Heart right ventricle (tissue), 16 donors: Measurements from ENCODE around the gene CLRN1. TPM values are rescaled to one million over a fixed set of nuclear protein-coding genes. Genes with fewer than 3 reads are reported as not detected.

Experiments
- ATAC-seq, 8 donors: fragments of 200-7000 bp; cut with Tn5 transposase; one replicate each; pipeline ENCODE4 v1.9.1; 2020; ENCODE audit warnings: mild to moderate bottlenecking in 8 of 8, moderate library complexity in 8 of 8, moderate number of reproducible peaks in 1 of 8
- DNase-seq, 2 donors: peaks; one replicate each; pipeline ENCODE4 v3.0.0-alpha.2; 2020
- H3K27ac ChIP-seq, 10 donors: fragments of 200-600 bp; sonication (generic) in 2 of 10; one replicate each; pipeline versions ENCODE4 v1.5.0 to v1.8.0; 2020 to 2022; ENCODE audit warnings: mild to moderate bottlenecking in 3 of 10
- H3K27me3 ChIP-seq, 7 donors: fragments of 200-600 bp; one replicate each; pipeline ENCODE4 v1.8.0; 2021 to 2022; ENCODE audit warnings: mild to moderate bottlenecking in 2 of 7
- H3K36me3 ChIP-seq, 9 donors: fragments of 200-600 bp; sonication (generic) in 1 of 9; one replicate each; pipeline versions ENCODE4 v1.5.0 to v1.8.0; 2020 to 2022; ENCODE audit warnings: mild to moderate bottlenecking in 2 of 9
- H3K4me1 ChIP-seq, 9 donors: fragments of 200-600 bp; sonication (generic) in 1 of 9; one replicate each; pipeline versions ENCODE4 v1.5.0 to v1.8.0; 2020 to 2022; ENCODE audit warnings: mild to moderate bottlenecking in 4 of 9
- H3K4me3 ChIP-seq, 10 donors: fragments of 200-600 bp; sonication (generic) in 2 of 10; one replicate each; pipeline versions ENCODE4 v1.5.0 to v1.8.0; 2020 to 2022; ENCODE audit warnings: mild to moderate bottlenecking in 7 of 10, moderate library complexity in 2 of 10
- H3K9me3 ChIP-seq, 11 donors: fragments of 200-600 bp in 10 of 11; sonication (generic) in 2 of 11; one replicate each; pipeline versions ENCODE4 v1.5.0 to v1.8.0; 2013 to 2022; ENCODE audit warnings: mild to moderate bottlenecking in 2 of 11, control low read depth in 1 of 11, moderate library complexity in 1 of 11
- CTCF ChIP-seq, 9 donors: fragments of 200-600 bp; sonication (generic) in 2 of 9; IDR thresholded peaks; one replicate each; pipeline versions ENCODE4 v1.5.0 to v1.8.0; 2021 to 2022; ENCODE audit warnings: antibody characterized with exemption in 9 of 9, mild to moderate bottlenecking in 5 of 9, moderate library complexity in 1 of 9
- WGBS, 2 donors: extraction: QIAGEN DNeasy Blood & Tissue Kit; methylation state at CpG; one replicate each; pipeline ENCODE4 v1.1.7; 2013; ENCODE audit warnings: inconsistent platforms in 1 of 2; 5-methylcytosine and 5-hydroxymethylcytosine counted together
- intact Hi-C, 10 donors: fragments of 100-400 bp; cut with DNase I; formaldehyde crosslinking; loops; one replicate each; pipeline versions ENCODE4 v1.11.1 to v1.14.2; 2022
- polyA plus RNA-seq, 2 donors: library from polyadenylated mRNA; stranded (reverse); fragments of 200-250 nt; gene quantifications; one replicate each; pipeline ENCODE4 v1.2.3, GENCODE V29; 2013
- total RNA-seq, 10 donors: library from RNA; stranded (reverse); fragmentation: NEBNext Ultra II Directional in 3 of 10; extraction: Animal tissue kit (Norgen Biotek cat#: 25700) in 3 of 10; gene quantifications; one replicate each; pipeline versions ENCODE4 v1.2.1 to v1.2.4, GENCODE V29; 2021 to 2023
- donor health status: Arrhythmogenic right ventricular cardiomyopathy.
- donor health status: ischemic (EF 13 %, LVEDD 7.1; RV severe dilation, severe dysfunction).
- donor health status: healthy with polysubstance abuse.
- donor health status: DM: no; HTN: yes; CAD: no.
- donor health status: DM: no; HTN: no; CAD: no.
- donor health status: ischemic (EF 25% LVEDD 6.9; RV normal size, moderate dysfunction).
- donor health status: ischemic (EF 25% LVEDD 5.7; RV mildly dilated, moderate dysfunction).
- donor health status: healthy.
- donor health status: DM: yes; HTN: yes; CAD: no.
- donor health status: Ischemic cardiomyopathy.
- donor health status: ischemic (EF 35%, LVEDD 5.7; RV mildly dilated, moderate dysfunction).
- donor health status: nonischemic (EF 11% LVEDD 7.7; RV severe dilation, severe dysfunction).
- donor health status: DM: yes; HTN: yes; CAD: no.
- donor health status: PGD.
- donor health status: ischemic (EF 29% LVEDD 5.4; RV normal size, mild dysfunction).
- donor health status: nonischemic (EF 23%, LVEDD 6.1; RV moderate dilation, normal function).

CLRN1 gene
- total and polyA plus RNA-seq, 12 donors = not detected

DNA sequence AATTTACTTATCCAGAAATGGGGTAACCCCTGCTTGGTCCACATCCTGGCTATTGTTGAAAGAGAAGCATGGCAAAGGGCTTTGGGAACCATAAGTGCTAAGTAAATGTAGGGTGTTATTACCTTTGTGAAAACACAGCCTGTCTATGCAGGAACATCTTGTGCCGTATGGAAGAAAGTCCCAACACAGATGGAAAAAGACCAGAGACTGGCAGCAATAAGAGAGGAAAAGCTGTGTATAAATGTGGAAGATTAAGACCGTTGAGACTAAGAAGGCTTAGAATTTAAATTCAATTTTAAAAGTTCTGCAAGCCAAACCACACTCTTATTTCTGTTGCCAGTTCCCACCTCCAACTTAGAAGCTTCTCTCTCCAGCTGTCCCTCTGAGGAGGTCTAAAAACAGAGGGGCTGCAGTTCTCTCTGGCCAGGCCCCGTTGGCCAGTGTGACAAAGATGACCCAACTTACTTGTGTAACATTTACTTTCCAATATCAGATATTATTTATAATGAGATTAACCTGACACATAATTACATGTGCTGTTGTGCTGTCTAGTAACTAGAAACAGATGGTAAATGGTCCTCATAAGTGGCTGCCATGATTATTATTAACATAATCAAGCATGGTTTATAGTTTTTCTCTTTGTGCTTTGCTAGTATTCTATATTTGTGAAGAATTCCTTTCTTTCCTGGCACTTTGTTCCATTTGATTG, 74.3 kb downstream of the CLRN1 start:
- no peaks in the 10 kb centered on the region for H3K4me1 ChIP-seq
- TF ChIP-seq CTCF (IDR thresholded peaks at IDR 0.05) = no peak
- 83% methylated on average over 3 of the region's 3 CpGs for WGBS, 2 donors
- intact Hi-C loops = no loop called here
- ATAC-seq (no peak), DNase-seq (no peak)
- H3K4me3 ChIP-seq = no peak overlapping the region
- H3K27ac ChIP-seq = no peak overlapping the region
- no peaks in the 10 kb centered on the region for H3K36me3 ChIP-seq
- H3K9me3 ChIP-seq = no peaks in the 10 kb centered on the region
- peaks cover 0 to 9% (median 0%) of the 10 kb centered on the region in 7 donors for H3K27me3 ChIP-seq

- intact Hi-C loops = no loop called here
- no peaks in the 10 kb centered on the region for H3K4me1 ChIP-seq
- no peaks in the 10 kb centered on the region for H3K9me3 ChIP-seq
- ATAC-seq (no peak), DNase-seq (no peak)
- H3K4me3 ChIP-seq = no peak overlapping the region
- H3K27me3 ChIP-seq = peaks cover 0 to 9% (median 0%) of the 10 kb centered on the region in 7 donors
- H3K27ac ChIP-seq = no peak overlapping the region
- no peak for TF ChIP-seq CTCF (IDR thresholded peaks at IDR 0.05)
- no peaks in the 10 kb centered on the region for H3K36me3 ChIP-seq
- WGBS, 2 donors = 69 to 94% methylated on average over 3 of the region's 3 CpGs
Observed at GRCh38 chr3:150897592-150897991, 74.9 kb downstream of the CLRN1 start.

- Histone ChIP-seq H3K36me3 (no peaks in the 10 kb centered on the region), H3K27ac (peak overlapping the region in 1 of 10 donors; percentile 1), H3K27me3 (no peaks in the 10 kb centered on the region), H3K9me3 (peaks cover 0 to 6% (median 0%) of the 10 kb centered on the region in 11 donors), H3K4me3 (no peak overlapping the region), H3K4me1 (peaks cover 0 to 5% (median 0%) of the 10 kb centered on the region in 9 donors)
- no peak for TF ChIP-seq CTCF (IDR thresholded peaks at IDR 0.05)
- 90 to 93% methylated on average over 9 of the region's 9 CpGs for whole genome bisulfite sequencing, 2 donors
- intact Hi-C loops = no loop called here
- ATAC-seq (no peak), DNase-seq (no peak)
Observed at GRCh38 chr3:150890831-150891230, 81.7 kb downstream of the CLRN1 start.

DNA sequence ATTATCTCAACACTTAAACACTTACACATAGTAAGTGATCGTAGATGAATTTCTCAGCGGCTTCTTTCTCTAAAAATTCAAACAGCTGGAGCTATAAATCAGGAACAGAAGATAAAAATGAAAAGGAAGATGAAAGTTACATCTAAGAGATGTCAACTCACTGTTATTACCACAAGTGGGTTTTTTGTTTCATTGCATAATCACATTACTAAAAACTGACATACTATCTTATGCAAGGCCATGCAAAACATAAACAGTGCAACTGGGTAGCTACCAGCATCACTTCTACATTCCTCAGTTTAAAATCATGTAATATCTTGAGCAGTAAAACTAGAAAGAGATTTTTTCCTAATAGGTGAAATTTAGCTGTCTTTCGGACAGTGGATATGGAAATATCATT, 82.2 kb downstream of the CLRN1 start:
- H3K4me3 ChIP-seq = no peak overlapping the region
- WGBS, 2 donors = 80 to 86% methylated on average over 3 of the region's 3 CpGs
- H3K36me3 ChIP-seq = no peaks in the 10 kb centered on the region
- peaks cover 0 to 8% (median 0%) of the 10 kb centered on the region in 9 donors for H3K4me1 ChIP-seq
- H3K27me3 ChIP-seq = no peaks in the 10 kb centered on the region
- no peak for ATAC-seq
- no peak overlapping the region for H3K27ac ChIP-seq
- DNase-seq = no peak
- intact Hi-C loops = no loop called here
- no peak for TF ChIP-seq CTCF (IDR thresholded peaks at IDR 0.05)
- peaks cover 0 to 6% (median 0%) of the 10 kb centered on the region in 11 donors for H3K9me3 ChIP-seq
